Measurements from ENCODE around the gene GATA3.

DNA sequence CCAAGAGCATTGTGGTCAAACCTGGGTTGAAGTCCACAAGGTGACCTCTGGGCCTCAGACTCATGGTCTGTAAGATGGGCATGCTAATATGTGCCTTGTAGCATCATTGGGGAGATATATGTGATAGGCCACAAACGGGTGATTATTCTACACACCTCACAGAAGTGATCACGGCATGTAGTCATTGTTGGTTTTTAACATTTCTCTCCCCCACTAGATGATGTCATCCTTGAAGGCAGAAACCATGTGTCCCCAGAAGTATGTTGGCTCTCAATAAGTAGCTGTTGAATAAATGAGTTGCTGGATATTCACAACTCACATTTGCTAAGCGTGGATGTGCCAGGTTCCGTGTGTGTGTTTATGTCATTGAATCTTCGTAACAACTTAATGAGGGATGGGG, 42.4 kb downstream of the GATA3 start:
- TF ChIP-seq POLR2A (IDR thresholded peaks at IDR 0.05), result no peak
- TF ChIP-seq, protein P1, sequence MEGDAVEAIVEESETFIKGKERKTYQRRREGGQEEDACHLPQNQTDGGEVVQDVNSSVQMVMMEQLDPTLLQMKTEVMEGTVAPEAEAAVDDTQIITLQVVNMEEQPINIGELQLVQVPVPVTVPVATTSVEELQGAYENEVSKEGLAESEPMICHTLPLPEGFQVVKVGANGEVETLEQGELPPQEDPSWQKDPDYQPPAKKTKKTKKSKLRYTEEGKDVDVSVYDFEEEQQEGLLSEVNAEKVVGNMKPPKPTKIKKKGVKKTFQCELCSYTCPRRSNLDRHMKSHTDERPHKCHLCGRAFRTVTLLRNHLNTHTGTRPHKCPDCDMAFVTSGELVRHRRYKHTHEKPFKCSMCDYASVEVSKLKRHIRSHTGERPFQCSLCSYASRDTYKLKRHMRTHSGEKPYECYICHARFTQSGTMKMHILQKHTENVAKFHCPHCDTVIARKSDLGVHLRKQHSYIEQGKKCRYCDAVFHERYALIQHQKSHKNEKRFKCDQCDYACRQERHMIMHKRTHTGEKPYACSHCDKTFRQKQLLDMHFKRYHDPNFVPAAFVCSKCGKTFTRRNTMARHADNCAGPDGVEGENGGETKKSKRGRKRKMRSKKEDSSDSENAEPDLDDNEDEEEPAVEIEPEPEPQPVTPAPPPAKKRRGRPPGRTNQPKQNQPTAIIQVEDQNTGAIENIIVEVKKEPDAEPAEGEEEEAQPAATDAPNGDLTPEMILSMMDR (IDR thresholded peaks at IDR 0.05), result no peak

All from lower leg skin (tissue), 3 donors.